ENCODE data around the gene AKNA. TPM values are rescaled to one million over a fixed set of nuclear protein-coding genes. Genes with fewer than 3 reads are reported as not detected.

The AKNA gene
- total and polyA plus RNA-seq, 12 donors = 4.8 to 37.3 (median 15.9) TPM

DNA sequence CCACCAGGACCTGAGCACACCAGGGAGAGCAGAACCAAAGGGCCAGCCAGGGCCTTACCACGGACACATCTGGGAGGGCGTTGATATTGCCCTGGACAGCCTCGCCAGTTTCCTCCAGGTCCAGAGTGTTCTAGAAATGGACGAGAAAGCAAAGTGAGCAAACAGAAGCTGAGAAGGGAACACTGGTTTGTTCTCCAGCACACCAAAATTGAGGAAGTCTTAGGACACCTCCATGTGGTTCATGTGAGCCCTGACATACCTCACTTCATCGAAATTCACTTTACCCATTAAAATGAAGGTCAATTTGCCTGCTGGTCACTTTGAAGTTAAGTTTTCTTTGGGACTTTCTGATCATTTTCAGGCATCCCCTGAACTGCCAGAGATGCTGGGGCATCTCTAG lies 20.1 kb upstream of the AKNA start:
- Histone ChIP-seq H3K27ac (no peak overlapping the region), H3K36me3 (replicated peaks in 1 of 2) (peaks cover 0 to 31% of the 10 kb centered on the region in 2 donors), H3K4me1 (replicated peaks in 1 of 2) (peaks cover 0 to 5% of the 10 kb centered on the region in 2 donors), H3K27me3 (no peaks in the 10 kb centered on the region), H3K9me3 (replicated peaks in 1 of 3) (no peaks in the 10 kb centered on the region), H3K4me3 (no peak overlapping the region)
- intact Hi-C loops (cut with DNase I) = loop anchor here (5.0 to 10.0 kb wide), 3 partner anchors 244 to 497 kb away; partner anchors contain the start of gene TEX53 (in 1 of the 2)
- TF ChIP-seq, protein P1, sequence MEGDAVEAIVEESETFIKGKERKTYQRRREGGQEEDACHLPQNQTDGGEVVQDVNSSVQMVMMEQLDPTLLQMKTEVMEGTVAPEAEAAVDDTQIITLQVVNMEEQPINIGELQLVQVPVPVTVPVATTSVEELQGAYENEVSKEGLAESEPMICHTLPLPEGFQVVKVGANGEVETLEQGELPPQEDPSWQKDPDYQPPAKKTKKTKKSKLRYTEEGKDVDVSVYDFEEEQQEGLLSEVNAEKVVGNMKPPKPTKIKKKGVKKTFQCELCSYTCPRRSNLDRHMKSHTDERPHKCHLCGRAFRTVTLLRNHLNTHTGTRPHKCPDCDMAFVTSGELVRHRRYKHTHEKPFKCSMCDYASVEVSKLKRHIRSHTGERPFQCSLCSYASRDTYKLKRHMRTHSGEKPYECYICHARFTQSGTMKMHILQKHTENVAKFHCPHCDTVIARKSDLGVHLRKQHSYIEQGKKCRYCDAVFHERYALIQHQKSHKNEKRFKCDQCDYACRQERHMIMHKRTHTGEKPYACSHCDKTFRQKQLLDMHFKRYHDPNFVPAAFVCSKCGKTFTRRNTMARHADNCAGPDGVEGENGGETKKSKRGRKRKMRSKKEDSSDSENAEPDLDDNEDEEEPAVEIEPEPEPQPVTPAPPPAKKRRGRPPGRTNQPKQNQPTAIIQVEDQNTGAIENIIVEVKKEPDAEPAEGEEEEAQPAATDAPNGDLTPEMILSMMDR (IDR thresholded peaks at IDR 0.05) = no peak
- no peak for TF ChIP-seq POLR2A (IDR thresholded peaks at IDR 0.05)
- no peak for DNase-seq
- WGBS, 4 donors = 54 to 84% (median 82%) methylated on average over 2 to 5 of the region's 5 CpGs

DNA sequence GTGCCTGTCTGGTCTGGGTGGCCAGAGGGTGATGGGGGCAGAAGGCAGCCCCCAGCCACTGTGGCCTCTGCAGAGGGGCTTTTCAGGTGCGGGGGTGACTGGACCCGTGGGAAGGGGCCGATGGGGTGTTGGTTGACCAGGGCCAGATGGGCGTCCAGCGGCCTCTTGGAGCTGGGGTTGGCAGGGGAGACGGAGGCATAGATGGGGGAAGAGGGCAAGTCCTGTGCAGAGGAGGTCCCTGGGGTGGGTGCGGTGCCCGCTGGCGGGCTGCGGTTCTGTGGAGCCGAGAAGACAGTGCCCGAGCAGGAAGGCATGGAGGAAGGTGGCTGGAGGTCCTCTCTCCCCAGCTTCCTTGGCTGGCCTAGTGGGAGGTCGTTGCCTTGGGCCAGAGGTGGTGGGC lies 18.7 kb upstream of the AKNA start:
- TF ChIP-seq, protein P1 (IDR thresholded peaks at IDR 0.05) = no peak
- peaks cover 0 to 37% of the 10 kb centered on the region in 2 donors for H3K36me3 ChIP-seq (replicated peaks in 1 of 2)
- H3K9me3 ChIP-seq (replicated peaks in 1 of 3) = no peaks in the 10 kb centered on the region
- WGBS, 4 donors = 86 to 89% (median 89%) methylated on average over 11 to 13 of the region's 13 CpGs
- H3K27me3 ChIP-seq = no peaks in the 10 kb centered on the region
- no peak overlapping the region for H3K4me3 ChIP-seq
- H3K4me1 ChIP-seq (replicated peaks in 1 of 2) = no peaks in the 10 kb centered on the region
- DNase-seq = no peak
- intact Hi-C loops (cut with DNase I) = loop anchor here (5.0 to 10.0 kb wide), 3 partner anchors 246 to 498 kb away; partner anchors contain the start of gene TEX53 (in 1 of the 2)
- no peak overlapping the region for H3K27ac ChIP-seq

DNA sequence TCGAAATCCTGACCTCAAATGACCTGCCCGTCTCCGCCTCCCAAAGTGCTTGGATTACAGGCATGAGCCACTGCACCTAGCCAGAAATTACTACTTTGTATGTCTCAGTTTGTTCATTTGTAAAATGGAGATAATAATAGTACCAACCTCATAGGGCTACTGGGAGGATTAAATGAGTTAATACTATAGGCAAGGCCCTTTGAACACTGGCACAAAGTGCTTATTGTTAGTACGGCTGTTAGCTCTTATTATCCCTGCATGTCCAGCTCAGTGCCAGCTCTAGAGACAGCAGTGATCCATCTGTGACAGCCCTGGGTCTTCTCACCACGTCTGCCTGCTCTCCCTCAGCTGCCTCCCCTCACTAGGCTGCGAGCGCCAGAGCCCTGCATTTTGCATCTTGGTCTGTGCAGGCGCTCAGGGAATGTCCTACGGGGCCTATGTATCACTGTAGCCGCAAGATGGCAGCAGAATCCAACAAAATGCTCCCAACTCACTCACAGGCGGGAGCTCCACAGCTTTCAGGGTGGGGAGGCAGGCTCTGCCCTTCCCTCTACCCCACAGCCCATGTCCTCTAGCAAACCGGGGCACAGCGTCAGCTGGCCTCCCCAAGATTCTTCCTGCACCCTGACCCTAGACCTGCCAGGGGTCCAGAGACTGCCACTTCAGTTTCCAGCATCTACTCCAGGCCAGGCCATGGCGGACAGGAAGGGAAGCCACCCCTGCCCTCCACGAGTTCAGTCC lies 17.7 kb upstream of the AKNA start:
- 31 to 42% (median 33%) methylated on average over 13 to 15 of the region's 15 CpGs for WGBS, 4 donors
- Histone ChIP-seq H3K4me1 (replicated peaks in 1 of 2) (no peaks in the 10 kb centered on the region), H3K27ac (no peak overlapping the region), H3K9me3 (replicated peaks in 1 of 3) (no peaks in the 10 kb centered on the region), H3K36me3 (replicated peaks in 1 of 2) (peaks cover 0 to 37% of the 10 kb centered on the region in 2 donors), H3K27me3 (no peaks in the 10 kb centered on the region), H3K4me3 (no peak overlapping the region)
- TF ChIP-seq, protein P1 (IDR thresholded peaks at IDR 0.05) = peak; percentile 38 to 86 (median 70)
- TF ChIP-seq POLR2A (IDR thresholded peaks at IDR 0.05) = no peak
- intact Hi-C loops (cut with DNase I) = loop anchor here (5.0 to 10.0 kb wide), 3 partner anchors 247 to 499 kb away; partner anchors contain the start of gene TEX53 (in 1 of the 2)
- peak; percentile 74 to 90 (median 76) for DNase-seq

- Histone ChIP-seq H3K27me3 (no peaks in the 10 kb centered on the region), H3K4me3 (no peak overlapping the region), H3K4me1 (replicated peaks in 1 of 2) (no peaks in the 10 kb centered on the region), H3K36me3 (replicated peaks in 1 of 2) (peaks cover 0 to 37% of the 10 kb centered on the region in 2 donors), H3K27ac (no peak overlapping the region), H3K9me3 (replicated peaks in 1 of 3) (no peaks in the 10 kb centered on the region)
- DNase-seq = no peak
- 82 to 97% (median 92%) methylated on average over 2 of the region's 2 CpGs for WGBS, 4 donors
- intact Hi-C loops (cut with DNase I) = loop anchor here (10.0 kb wide), 2 partner anchors 250 to 500 kb away; partner anchors contain the start of gene TEX53 (in 1 of the 2)
- TF ChIP-seq POLR2A (IDR thresholded peaks at IDR 0.05) = no peak
- TF ChIP-seq, protein P1 (IDR thresholded peaks at IDR 0.05) = no peak
These were observed 16.7 kb upstream of the AKNA start for GRCh38 chr9:114404531-114404930.
